GM21529 (cell line): Measurements from ENCODE around the gene TCHH.
A peak's percentile ranks its signal among the peaks of the same experiment; 100 is the strongest.
"Not testable (repeated sequence)": the region's sequence is repeated elsewhere in the genome, so short reads cannot be mapped to it uniquely, and the experiment has no call there.

Experiments
- ATAC-seq: cut with Tn5 transposase; IDR thresholded peaks from one replicate; pipeline ENCODE4 v1.9.1; 2021; ENCODE audit not compliant: unreplicated experiment

TCHH gene, protein sequence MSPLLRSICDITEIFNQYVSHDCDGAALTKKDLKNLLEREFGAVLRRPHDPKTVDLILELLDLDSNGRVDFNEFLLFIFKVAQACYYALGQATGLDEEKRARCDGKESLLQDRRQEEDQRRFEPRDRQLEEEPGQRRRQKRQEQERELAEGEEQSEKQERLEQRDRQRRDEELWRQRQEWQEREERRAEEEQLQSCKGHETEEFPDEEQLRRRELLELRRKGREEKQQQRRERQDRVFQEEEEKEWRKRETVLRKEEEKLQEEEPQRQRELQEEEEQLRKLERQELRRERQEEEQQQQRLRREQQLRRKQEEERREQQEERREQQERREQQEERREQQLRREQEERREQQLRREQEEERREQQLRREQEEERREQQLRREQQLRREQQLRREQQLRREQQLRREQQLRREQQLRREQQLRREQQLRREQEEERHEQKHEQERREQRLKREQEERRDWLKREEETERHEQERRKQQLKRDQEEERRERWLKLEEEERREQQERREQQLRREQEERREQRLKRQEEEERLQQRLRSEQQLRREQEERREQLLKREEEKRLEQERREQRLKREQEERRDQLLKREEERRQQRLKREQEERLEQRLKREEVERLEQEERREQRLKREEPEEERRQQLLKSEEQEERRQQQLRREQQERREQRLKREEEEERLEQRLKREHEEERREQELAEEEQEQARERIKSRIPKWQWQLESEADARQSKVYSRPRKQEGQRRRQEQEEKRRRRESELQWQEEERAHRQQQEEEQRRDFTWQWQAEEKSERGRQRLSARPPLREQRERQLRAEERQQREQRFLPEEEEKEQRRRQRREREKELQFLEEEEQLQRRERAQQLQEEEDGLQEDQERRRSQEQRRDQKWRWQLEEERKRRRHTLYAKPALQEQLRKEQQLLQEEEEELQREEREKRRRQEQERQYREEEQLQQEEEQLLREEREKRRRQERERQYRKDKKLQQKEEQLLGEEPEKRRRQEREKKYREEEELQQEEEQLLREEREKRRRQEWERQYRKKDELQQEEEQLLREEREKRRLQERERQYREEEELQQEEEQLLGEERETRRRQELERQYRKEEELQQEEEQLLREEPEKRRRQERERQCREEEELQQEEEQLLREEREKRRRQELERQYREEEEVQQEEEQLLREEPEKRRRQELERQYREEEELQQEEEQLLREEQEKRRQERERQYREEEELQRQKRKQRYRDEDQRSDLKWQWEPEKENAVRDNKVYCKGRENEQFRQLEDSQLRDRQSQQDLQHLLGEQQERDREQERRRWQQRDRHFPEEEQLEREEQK (N-terminal part only)

DNA sequence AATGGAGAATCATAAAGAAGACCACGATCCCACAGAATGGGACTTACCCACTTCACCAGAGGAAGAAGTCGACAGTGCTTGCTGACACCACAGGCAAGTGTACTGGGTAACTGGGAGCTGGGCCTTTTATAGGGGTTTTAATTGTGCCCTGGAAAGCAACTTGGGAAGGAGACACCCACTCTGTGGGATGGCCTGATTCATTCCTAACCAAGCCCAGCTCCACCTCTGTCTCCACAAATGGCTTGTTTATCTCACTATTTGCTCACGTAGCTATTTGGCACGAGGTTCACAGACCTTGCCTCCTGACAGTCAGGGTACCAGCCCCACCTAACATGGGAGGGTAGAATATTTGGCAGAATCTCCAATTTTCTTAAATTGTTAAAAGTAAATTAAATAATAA is at the start of gene TCHH:
Gene TCHH (minus strand): TSS at position 101 of the 400 bp plus-strand sequence. CDS start 1,364 bp downstream, outside the sequence.
- no peak for ATAC-seq

DNA sequence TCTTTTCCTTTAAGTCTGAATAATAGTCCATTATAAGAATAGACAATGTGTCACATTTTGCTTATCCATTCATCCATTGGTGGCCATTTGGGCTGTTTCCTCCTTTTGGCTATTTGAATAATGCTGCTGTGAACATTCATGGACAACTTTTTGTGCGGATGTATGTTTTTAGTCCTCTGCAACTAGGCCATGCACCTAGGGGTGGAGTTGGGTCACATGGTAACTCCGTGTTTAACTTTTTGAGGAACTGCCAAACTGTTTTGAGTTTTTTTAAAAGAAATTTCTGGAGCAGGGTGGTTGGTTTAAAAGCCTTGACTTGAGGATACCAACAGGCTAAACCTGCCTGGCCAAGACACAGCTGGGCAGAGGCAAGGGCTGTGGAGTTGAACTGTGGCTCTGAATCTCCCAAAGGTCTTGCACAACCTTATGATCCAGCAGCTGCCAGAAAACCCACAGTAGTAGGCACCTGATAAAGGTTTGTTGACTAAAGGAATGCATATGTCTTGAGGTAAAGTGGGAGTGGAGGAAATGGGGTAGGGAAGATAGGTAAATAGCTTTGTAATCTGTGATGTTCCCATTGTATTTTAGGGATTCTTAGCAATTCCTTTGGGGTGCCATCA is 49.4 kb upstream of the TCHH start:
- no peak for ATAC-seq

DNA sequence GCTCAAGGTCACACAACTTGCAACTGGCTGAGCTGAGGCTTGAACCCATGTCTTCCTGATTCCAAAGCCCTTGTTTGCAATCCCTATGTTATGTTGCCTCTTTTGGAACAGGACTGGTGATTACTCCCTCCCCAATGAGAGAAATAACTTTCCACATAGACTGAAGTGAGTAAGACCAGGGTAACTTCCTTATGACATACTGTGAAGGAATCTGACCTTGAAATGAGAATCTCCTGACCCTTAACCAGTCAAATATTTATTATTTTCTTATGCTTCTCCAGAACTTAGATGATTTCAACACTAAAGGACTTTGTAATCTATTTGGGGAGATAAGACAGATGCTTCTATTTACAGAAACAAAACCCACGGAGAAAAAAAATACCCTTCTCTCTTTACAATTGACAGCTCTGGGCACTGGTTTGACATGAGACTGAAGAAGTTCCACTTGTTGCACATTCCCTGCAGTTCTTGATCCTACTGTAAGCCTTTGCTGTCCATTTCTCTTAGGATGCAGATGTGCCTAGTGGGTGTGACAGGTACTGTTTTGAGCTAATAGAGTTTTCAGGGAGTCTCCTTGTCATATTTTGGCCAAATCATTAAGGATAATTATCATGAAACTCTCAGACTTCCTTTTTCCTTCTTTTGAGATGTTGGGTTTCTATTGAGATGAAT is 47.7 kb upstream of the TCHH start:
- ATAC-seq = no peak

DNA sequence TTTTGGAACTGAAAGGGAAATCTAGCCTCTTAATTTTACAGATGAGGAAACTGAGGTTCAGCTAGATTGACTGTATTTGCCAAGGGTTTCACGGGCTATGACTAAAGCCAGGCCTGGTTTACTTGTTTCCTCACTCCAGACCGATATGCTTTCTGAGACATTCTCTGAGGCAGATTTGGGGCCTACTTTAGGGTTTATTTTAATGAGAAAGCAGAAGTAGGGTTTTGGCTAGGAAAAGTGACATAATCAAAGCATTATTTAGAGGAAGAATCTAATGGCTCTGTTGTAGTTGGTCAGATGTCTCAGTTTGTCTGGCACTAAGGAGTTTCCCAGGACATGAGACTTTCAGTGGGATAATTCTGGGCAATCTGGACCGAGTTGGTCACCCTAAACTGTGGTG is 45.3 kb upstream of the TCHH start:
- no peak for ATAC-seq

DNA sequence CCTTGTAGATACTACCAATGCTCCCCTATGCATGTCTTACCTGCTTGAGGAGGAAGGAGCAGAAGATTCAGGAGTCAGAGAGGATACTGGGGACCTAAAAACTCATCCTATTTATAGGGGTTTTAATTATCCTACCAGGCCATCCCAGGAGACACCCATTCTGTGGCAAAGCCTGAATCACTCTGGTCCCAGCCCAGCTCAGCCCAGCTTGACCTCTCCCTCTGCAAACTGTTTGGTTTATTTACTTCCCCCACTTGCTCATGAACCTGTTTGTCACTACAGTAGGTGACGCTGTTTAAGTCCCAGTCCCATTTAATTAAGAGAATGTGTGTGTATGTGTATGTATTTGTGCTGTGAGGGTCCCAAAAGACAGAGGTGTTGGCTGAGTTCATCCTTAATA is 43.9 kb upstream of the TCHH start, which contains the start of gene RPTN:
Gene RPTN (minus strand): TSS at position 85 of the 400 bp plus-strand sequence. CDS start 1,339 bp downstream, outside the sequence.
- no peak for ATAC-seq

DNA sequence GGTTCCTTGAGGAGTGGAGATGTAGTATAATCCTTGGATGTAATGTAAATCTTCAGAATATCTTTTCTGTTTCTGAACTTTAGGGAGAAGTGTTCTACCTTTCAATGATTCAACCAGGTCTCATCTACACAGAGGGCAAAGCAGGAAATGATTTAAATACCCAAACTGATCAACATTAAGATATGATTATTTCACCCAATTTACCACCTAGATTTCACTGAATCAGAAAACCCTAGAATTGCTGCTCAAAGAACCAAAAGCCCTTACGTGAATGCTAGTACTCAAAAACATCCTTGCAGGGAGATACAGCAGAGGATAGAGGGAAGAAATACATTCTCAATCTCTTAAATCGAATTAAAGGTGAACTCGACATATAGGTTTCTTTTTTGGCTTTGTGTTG is 38.8 kb upstream of the TCHH start:
- ATAC-seq = no peak

DNA sequence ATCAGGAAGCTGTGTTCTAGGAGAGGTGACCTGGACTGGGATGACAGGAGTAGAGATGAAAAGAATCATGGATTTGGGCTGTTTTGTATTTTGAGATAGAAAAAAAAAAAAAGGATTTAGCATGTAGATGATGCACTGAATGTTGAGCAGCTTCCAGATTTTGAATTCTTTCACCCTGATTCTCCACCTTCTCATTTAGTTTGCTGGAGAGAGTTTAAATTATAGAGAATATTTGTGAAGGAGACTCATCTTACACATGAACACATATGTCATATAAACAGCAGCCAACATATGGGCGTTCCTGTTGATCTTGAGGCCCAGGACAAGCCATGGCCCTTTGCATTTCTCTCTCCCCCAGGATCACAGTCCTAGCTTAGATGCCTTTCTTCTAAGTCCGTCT is 36.4 kb upstream of the TCHH start:
- no peak for ATAC-seq

DNA sequence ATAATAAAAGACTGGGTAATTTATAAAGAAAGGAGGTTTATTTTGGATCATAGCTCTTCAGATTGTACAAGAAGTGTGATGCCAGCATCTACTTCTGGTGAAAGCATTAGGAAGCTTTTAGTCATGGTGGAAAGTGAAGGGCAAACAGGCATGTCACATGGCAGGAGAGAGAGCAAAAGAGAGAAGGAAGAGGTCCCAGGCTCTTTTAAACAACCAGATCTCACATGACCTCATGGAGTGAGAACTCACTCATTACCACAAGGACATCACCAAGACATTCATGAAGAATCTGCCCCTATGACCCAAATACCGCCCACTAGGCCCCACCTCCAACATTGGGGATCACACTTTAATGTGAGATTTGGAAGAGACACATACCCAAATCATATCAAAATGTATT is 33.7 kb upstream of the TCHH start:
- ATAC-seq = no peak

DNA sequence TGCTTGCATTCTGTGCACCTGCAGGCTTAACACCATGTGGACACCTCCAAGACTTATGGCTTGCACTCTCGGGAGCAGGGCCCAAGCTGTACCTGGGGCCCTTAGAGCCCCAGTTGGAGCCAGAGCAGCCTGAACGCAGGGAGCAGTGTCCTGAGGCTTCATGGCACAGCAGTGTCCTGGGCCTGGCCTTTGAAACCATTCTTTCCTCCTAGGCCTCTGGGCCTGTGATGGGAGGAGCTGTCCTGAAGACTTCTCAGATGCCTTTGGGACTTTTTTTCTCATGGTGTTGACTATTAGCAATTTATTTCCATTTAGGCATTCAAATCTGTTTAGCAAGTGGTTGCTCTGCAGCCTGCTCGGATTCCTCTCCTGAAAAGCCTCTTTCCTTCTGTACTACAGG is 32.8 kb upstream of the TCHH start:
- no peak for ATAC-seq

DNA sequence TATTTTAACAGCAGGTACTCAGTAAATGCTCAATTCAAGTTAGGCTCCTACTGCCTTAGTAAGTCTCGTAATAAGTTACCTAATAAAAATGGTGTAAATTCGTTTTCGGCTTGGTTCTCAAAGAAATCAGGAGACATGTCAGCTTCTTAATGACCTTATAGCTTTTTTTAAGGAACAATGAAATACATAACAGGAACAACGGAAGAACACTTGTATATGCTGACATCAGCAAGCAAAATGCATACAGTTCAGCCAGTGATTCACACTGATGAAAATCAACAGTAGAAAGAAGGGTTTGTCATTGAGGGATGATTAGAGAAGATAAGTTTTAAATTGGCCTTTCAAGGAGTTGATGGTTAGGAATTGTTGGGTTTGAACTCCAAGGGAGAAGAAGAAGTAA is 30.5 kb upstream of the TCHH start:
- no peak for ATAC-seq

DNA sequence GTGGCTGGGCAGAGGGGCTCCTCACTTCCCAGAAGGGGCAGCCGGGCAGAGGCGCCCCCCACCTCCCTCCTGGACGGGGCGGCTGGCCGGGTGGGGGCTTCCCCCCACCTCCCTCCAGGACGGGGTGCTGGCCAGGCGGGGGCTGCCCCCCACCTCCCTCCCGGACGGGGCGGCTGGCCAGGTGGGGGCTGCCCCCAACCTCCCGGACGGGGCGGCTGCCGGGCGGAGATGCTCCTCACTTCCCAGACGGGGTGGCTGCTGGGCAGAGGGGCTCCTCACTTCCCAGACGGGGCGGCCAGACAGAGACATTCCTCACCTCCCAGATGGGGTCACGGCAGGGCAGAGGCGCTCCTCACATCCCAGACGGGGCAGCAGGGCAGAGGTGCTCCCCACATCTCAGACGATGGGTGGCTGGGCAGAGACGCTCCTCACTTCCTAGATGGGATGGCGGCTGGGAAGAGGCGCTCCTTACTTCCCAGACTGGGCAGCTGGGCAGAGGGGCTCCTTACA is 29.5 kb upstream of the TCHH start:
- ATAC-seq = not testable (repeated sequence)

DNA sequence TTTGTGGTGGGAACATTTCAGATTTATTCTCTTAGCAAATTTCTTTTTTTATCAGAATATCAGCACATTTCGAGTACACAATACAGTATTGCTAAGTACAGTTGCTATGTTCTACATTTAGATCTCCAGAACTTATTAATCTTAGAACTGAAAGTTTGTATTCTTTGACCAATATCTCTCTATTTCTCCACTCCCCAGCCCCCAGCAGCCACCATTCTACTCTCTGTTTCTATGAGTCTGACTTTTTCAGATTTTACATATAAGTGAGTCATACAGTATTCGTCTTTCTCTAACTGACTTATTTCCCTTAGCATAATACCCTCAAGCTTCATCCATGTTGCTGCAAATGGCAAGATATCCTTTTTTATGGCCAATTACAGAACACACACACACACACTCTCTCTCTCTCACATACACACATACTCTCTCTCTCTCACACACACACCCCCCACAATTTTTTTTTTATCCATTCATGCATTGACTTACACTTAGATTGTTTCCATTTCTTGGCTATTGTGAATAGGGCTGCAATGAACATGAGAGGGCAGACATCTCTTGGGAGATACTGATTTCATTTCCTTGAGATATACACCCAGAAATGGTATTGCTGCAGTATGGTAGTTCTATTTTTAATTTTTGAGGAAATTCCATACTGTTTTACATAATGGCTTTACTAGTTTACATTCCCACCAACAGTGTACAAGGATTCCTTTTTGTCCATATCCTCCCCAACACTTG is 28.1 kb upstream of the TCHH start:
- ATAC-seq = peak; percentile 76

DNA sequence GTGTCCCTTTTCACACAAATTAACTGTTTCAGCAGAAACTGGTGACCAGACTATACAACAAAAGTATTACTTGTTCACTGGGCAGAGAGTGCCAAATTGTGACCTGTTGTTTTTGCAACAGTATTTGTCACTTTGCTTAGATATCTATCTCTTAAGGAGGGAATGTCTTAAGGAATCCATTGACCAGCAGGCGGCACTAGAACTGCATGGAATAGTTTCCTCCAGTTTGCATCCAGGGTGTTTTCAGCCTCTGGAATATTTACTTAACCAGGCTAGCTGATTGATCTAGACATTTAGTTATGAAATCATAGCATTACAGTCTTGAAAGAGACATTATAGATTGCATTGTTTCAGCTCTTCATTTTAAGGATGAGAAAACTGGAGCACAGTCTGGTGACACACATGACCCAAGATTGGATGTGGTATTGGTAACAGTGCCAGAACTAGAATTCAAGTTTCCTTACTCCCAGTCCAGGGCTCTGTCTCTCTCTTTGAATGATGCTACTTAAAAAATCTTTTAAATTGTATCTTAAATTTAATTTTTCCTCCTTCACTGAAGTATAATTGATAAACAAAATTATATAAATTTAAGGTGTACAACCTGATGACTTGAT is 26.8 kb upstream of the TCHH start:
- ATAC-seq = no peak

DNA sequence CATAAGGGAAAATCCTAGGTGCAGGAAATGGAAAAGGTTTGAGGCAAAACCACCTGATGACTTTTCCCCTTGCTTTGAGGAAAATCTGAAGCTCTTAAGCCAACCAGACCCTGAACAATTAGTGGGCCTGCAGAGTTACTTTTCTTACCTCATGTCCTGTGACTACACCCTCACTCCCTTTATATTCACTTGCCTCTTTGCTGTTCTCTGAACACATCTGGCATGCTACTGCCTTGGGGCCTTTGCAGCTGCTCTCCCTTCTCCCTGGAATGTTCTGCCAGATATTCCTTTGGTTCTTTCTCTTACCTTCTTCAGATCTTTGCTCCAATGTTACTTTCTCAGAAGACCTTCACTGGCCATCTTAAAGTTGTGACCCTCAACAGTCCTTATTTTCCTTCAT is 22.0 kb upstream of the TCHH start:
- no peak for ATAC-seq

DNA sequence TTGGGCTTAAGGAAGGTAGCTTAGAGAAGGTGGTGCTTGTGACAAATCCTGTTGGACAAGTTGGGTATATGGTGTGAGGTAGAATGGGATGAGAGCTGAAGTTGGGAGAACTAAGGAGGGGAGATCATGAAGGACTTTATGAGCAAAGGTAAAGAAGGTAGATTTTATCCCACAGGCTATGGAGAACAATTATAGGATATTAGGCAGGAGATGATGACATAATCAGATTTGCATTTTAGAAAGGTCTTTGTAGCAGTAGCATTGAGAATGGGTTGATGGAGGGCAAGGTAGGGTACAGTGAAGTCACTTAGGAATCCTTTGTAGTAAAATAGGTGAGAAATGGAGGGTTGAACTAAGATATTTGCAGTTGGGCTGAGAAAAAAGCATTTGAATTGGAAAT is 14.9 kb upstream of the TCHH start:
- no peak for ATAC-seq

DNA sequence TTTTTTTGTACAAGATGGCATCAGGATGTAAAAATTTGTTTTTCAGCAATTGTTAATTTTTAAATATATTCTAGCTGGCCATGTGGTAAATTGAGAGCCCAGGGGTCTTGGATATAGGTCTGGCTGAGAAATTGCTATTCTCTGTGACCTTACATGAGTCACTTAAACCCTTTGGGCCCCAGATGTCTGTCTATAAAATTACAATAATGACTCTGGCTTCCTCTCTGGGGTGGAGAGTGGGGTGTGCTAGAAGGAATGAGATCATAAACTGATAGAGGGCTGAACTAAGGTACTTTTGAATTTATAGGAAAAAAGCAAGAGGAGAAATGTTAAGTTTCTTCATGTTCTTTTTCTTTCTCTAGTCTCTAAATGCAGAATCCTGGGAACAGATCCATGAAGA is 12.4 kb upstream of the TCHH start:
- no peak for ATAC-seq

DNA sequence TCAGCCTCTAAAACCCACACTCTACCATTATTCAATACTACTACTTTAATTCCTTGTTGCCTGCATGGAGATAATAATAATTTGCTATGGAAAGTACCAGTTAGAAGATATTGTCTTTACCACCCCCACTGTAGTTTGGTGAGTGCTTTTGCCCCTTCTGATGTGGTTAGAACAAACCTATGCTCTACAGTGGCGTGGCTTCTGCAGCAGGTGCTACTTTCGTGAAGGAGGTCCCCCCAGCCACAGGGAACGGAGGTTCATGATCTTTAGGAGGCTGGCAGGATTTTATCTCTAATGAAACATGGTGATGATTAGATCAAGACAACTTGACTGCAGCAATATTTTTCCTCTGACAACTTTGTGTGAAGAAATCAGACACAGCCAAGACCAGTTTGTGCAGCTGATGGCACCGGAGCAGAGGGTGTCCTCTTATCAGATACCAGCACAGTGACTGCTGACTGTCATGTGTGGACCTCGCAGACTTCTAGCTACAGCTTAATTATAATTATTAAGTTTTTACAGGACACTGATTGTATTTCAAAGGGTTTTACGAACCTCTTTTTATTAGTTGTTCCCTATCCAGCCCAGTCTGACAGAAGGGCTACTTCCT is 10.7 kb upstream of the TCHH start:
- ATAC-seq = no peak

DNA sequence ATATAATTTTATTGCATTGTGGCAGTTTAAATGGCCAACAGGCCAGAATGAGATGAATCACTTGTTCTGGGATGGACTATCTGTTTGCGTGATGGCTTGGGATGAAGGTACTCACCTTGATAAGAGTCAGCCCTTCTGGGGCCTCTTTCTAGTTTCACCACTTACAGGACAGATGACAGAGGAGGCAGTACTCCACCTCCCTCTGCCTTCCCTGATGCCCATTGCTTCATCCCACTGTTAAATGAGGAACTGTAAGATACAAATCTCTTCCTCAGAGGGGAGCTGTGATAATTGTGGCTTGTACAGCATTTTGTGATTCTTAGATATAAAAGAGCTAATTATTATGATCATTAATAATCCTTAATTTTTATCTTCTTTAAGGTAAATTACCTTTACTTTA is 3.7 kb upstream of the TCHH start:
- no peak for ATAC-seq
